ENCODE measurements around the gene AURKB. TPM values are rescaled to one million over a fixed set of nuclear protein-coding genes. Genes with fewer than 3 reads are reported as not detected.

Gene AURKB
- total and polyA plus RNA-seq, 2 of the 13 experiments (the other 11 are each of a cell fraction or from before 2014, with no cell fraction given) = 29.5 to 75.3 TPM

GRCh38 chr17:8185582-8186445, 24.6 kb downstream of the AURKB start (continued):
- TF ChIP-seq ZNF800 (CRISPR knock-in tag; IDR thresholded peaks at IDR 0.05) (no peak), PLRG1 (conservative IDR thresholded peaks at IDR 0.05) (no peak), ZBTB7B (CRISPR knock-in tag; IDR thresholded peaks at IDR 0.05) (peak; percentile 93), ZNF615 (CRISPR knock-in tag; IDR thresholded peaks at IDR 0.05; ENCODE audit: borderline replicate concordance) (no peak), NFKB2 (CRISPR knock-in tag; IDR thresholded peaks at IDR 0.05; ENCODE audit: borderline replicate concordance) (peak; percentile 86), ZNF770 (CRISPR knock-in tag; IDR thresholded peaks at IDR 0.05) (peak; percentile 52; the same call in 1 of the 2 replicates), IRF9 (CRISPR knock-in tag; IDR thresholded peaks at IDR 0.05; ENCODE audit: borderline replicate concordance) (peak; percentile 23; the same call in 1 of the 2 replicates), GTF3A (CRISPR knock-in tag; conservative IDR thresholded peaks at IDR 0.05) (no peak), KDM4B (CRISPR knock-in tag; IDR thresholded peaks at IDR 0.05) (no peak; the same call in 1 of the 2 replicates), ZNF605 (CRISPR knock-in tag; IDR thresholded peaks at IDR 0.05) (peak; percentile 86), NPAS2 (CRISPR knock-in tag; IDR thresholded peaks at IDR 0.05; ENCODE audit: borderline replicate concordance) (no peak), ZFP36L1 (CRISPR knock-in tag; IDR thresholded peaks at IDR 0.05) (no peak), REPIN1 (CRISPR knock-in tag; IDR thresholded peaks at IDR 0.05; ENCODE audit: borderline replicate concordance, low read depth) (peak; percentile 1; the same call in 1 of the 2 replicates), ZFY (CRISPR knock-in tag; IDR thresholded peaks at IDR 0.05) (peak; percentile 30), KDM3A (CRISPR knock-in tag; IDR thresholded peaks at IDR 0.05; ENCODE audit: low read depth) (peak; percentile 40; the same call in 1 of the 2 replicates), POLR2AphosphoS5 (IDR thresholded peaks at IDR 0.05; ENCODE audit: low read depth, low read length) (no peak), ZNF710 (CRISPR knock-in tag; IDR thresholded peaks at IDR 0.05; ENCODE audit: borderline replicate concordance) (no peak), HINFP (CRISPR knock-in tag; IDR thresholded peaks at IDR 0.05; ENCODE audit: low read depth) (no peak), TBL1XR1 (IDR thresholded peaks at IDR 0.05; ENCODE audit: borderline replicate concordance, low read length, partially characterized antibody) (no peak), ZNF713 (CRISPR knock-in tag; IDR thresholded peaks at IDR 0.05) (no peak)

Data from HepG2 (cell line).